ENCODE results near the gene EFCAB9. TPM values are rescaled to one million over a fixed set of nuclear protein-coding genes. Genes with fewer than 3 reads are reported as not detected.

EFCAB9 gene
- total RNA-seq, 3 donors from 2014 or later = not detected

DNA sequence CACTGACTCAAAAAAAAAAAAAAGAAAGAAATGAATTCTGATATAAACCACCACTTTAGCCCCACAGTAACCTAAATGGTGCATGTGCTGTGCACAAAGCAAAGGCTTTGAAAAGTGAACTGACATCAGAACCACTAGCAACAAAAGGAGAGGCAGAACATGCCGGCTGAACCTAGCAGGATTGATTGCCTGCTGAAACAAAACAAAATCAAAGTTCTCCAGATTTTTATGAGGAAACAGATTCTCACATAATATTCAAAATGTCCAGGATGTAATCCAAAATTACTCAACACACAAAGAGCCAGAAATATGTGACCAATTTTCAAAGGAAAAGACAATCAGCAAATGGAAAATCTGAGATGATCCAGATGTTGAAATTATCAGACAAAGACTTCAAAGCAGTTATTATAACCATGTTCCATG lies 51.7 kb downstream of the EFCAB9 start:
- Histone ChIP-seq H3K9me3 (peaks cover 2 to 5% of the 10 kb centered on the region in 2 donors), H3K27me3 (no peaks in the 10 kb centered on the region), H3K4me3 (no peak overlapping the region), H3K4me1 (no peaks in the 10 kb centered on the region), H3K27ac (no peak overlapping the region), H3K36me3 (no peaks in the 10 kb centered on the region)
- intact Hi-C loops (cut with DNase I; ENCODE audit: low total_unique reads) = no loop called here
- TF ChIP-seq POLR2A (IDR thresholded peaks at IDR 0.05) (no peak), POLR2AphosphoS5 (IDR thresholded peaks at IDR 0.05) (no peak)
- no peak for DNase-seq (ENCODE audit: low spot score in 2 of 2)

DNA sequence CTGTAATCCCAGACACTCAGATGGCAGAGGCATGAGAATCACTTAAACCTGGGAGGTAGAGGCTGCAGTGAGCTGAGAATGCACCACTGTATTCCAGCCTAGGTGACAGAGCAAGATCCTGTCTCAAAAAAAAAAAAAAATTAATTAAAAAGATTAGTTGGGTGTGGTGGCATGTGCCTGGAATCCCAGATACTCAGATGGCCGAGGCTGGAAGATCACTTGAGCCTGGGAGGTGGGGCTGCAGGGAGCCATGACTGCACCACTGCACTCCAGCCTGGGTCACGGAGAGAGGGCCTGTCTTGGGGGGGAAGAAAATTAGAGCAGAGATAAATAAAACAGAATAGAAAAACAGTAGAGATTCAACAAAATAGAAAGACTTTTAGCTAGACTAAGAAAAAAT lies 54.7 kb downstream of the EFCAB9 start:
- no peak overlapping the region for H3K4me3 ChIP-seq
- intact Hi-C loops (cut with DNase I; ENCODE audit: low total_unique reads) = no loop called here
- TF ChIP-seq POLR2AphosphoS5 (IDR thresholded peaks at IDR 0.05) (no peak), POLR2A (IDR thresholded peaks at IDR 0.05) (no peak)
- TF ChIP-seq, protein P1, sequence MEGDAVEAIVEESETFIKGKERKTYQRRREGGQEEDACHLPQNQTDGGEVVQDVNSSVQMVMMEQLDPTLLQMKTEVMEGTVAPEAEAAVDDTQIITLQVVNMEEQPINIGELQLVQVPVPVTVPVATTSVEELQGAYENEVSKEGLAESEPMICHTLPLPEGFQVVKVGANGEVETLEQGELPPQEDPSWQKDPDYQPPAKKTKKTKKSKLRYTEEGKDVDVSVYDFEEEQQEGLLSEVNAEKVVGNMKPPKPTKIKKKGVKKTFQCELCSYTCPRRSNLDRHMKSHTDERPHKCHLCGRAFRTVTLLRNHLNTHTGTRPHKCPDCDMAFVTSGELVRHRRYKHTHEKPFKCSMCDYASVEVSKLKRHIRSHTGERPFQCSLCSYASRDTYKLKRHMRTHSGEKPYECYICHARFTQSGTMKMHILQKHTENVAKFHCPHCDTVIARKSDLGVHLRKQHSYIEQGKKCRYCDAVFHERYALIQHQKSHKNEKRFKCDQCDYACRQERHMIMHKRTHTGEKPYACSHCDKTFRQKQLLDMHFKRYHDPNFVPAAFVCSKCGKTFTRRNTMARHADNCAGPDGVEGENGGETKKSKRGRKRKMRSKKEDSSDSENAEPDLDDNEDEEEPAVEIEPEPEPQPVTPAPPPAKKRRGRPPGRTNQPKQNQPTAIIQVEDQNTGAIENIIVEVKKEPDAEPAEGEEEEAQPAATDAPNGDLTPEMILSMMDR (IDR thresholded peaks at IDR 0.05) = no peak
- H3K36me3 ChIP-seq = no peaks in the 10 kb centered on the region
- H3K9me3 ChIP-seq = peaks cover 24 to 29% of the 10 kb centered on the region in 2 donors
- H3K27ac ChIP-seq = no peak overlapping the region
- H3K27me3 ChIP-seq = no peaks in the 10 kb centered on the region
- no peaks in the 10 kb centered on the region for H3K4me1 ChIP-seq
- DNase-seq (ENCODE audit: low spot score in 2 of 2) = no peak

DNA sequence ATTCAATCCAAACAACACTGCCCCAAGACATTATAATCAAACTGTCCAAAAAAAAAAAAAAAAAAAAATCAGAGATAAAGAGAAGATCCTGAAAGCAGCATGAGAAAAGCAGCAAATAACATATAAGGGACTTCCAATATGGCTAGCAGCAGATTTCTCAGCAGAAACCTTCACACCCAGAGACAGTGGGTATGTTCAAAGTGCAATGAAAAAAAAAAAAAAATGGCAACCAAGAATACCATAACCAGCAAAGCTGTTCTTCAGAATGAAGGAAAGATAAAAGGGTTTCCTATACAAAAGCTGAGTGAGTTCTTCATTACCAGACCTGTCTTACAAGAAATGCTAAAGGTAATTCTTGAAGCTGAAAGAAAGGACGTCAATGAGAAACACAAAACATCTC lies 57.4 kb downstream of the EFCAB9 start:
- Histone ChIP-seq H3K27ac (no peak overlapping the region), H3K4me1 (no peaks in the 10 kb centered on the region), H3K36me3 (no peaks in the 10 kb centered on the region), H3K4me3 (no peak overlapping the region), H3K9me3 (peaks cover 24 to 29% of the 10 kb centered on the region in 2 donors), H3K27me3 (no peaks in the 10 kb centered on the region)
- TF ChIP-seq POLR2A (IDR thresholded peaks at IDR 0.05) (no peak), POLR2AphosphoS5 (IDR thresholded peaks at IDR 0.05) (no peak)
- TF ChIP-seq, protein P1 (IDR thresholded peaks at IDR 0.05) = no peak
- intact Hi-C loops (cut with DNase I; ENCODE audit: low total_unique reads) = no loop called here
- DNase-seq (ENCODE audit: low spot score in 2 of 2) = no peak

DNA sequence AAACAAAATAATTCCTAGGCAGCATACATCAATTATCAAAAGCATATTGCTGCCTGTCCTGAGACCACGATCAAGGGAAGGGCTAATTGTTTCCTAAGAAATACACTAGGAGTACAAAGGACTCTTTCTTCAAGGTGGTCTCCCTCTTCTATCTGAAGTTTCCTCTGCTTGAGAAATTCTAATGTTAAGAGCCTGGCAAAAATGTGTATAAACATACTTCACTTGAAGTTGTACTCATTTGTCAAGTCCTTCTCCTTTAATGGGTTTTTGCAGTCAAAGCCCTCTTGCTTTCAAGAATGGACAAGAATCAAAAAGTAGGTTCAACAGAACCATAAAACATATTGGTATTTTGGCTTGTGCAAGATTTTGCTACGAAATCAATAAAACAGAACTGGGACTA lies 58.5 kb downstream of the EFCAB9 start:
- TF ChIP-seq POLR2A (IDR thresholded peaks at IDR 0.05) (no peak), POLR2AphosphoS5 (IDR thresholded peaks at IDR 0.05) (no peak)
- peaks cover 24 to 29% of the 10 kb centered on the region in 2 donors for H3K9me3 ChIP-seq
- no peaks in the 10 kb centered on the region for H3K4me1 ChIP-seq
- H3K36me3 ChIP-seq = no peaks in the 10 kb centered on the region
- DNase-seq (ENCODE audit: low spot score in 2 of 2) = no peak
- intact Hi-C loops (cut with DNase I; ENCODE audit: low total_unique reads) = no loop called here
- H3K27ac ChIP-seq = no peak overlapping the region
- H3K27me3 ChIP-seq = no peaks in the 10 kb centered on the region
- no peak overlapping the region for H3K4me3 ChIP-seq

Other genes with a start within 250 kb of the EFCAB9 start
- gene FBXW11, start 187.5 kb upstream of the EFCAB9 start, total RNA-seq = 10 to 100 TPM; 60.3 to 81.5 (median 64.0) TPM
- 10 to 100 TPM; 17.1 to 32.5 (median 23.3) TPM for gene STK10, start 5.9 kb upstream of the EFCAB9 start, total RNA-seq
- 10 to 100 TPM; 21.8 to 32.3 (median 27.9) TPM for gene UBTD2, start 89.6 kb downstream of the EFCAB9 start, total RNA-seq